K562 (cell line): ENCODE measurements around the gene FANCD2. TPM values are rescaled to one million over a fixed set of nuclear protein-coding genes. Genes with fewer than 3 reads are reported as not detected.

ENCODE experiments used
- ATF6 ChIP-seq: sonication (generic); formaldehyde crosslinking; IDR thresholded peaks from 2 replicates; pipeline ENCODE4 v1.4.0; 2020; ENCODE audit warnings: mild to moderate bottlenecking, missing genetic modification reagents
- EGR1 ChIP-seq: fragments of 450-650 bp; conservative IDR thresholded peaks from 2 replicates; pipeline ENCODE4 v1.6.1; 2017; ENCODE audit warnings: mild to moderate bottlenecking
- HDAC2 ChIP-seq: fragments of 450-650 bp; IDR thresholded peaks from 2 replicates; pipeline ENCODE4 v1.6.1; 2016; ENCODE audit warnings: mild to moderate bottlenecking
- HOMEZ ChIP-seq: fragments of 250-450 bp; sonication (Bioruptor Pico); IDR thresholded peaks from 2 replicates; pipeline ENCODE4 v1.4.0; 2020; ENCODE audit warnings: mild to moderate bottlenecking, moderate library complexity
- HSF4 ChIP-seq: fragments of 250-450 bp; sonication (Bioruptor Pico); IDR thresholded peaks from 2 replicates; pipeline ENCODE4 v2.1.2; 2022; ENCODE audit warnings: mild to moderate bottlenecking, moderate library complexity, borderline replicate concordance
- KLF16 ChIP-seq: IDR thresholded peaks from 2 replicates; pipeline ENCODE4 v1.6.1; 2016; ENCODE audit warnings: antibody characterized with exemption
- LARP7 ChIP-seq: fragments of 450-650 bp; IDR thresholded peaks from 2 replicates; pipeline ENCODE4 v1.6.1; 2016
- MAX ChIP-seq: sonication (generic); formaldehyde crosslinking; IDR thresholded peaks from 2 replicates; pipeline ENCODE4 v1.9.0; 2022; ENCODE audit warnings: mild to moderate bottlenecking, missing genetic modification reagents
- MITF ChIP-seq: IDR thresholded peaks from 2 replicates; pipeline ENCODE4 v1.6.1; 2014; ENCODE audit warnings: antibody characterized with exemption
- RBM14 ChIP-seq: fragments of 200-400 bp; formaldehyde crosslinking; IDR thresholded peaks from 2 replicates; pipeline ENCODE4 v1.6.1; 2018; ENCODE audit warnings: low read depth, mild to moderate bottlenecking, low read length, moderate library complexity, borderline replicate concordance; ENCODE audit not compliant: insufficient read depth
- RUNX1 ChIP-seq: sonication (generic); IDR thresholded peaks from 2 replicates; pipeline ENCODE4 v1.6.1; 2016; ENCODE audit warnings: antibody characterized with exemption, low read depth
- SOX6 ChIP-seq: fragments of 450-650 bp; IDR thresholded peaks from 2 replicates; pipeline ENCODE4 v1.6.1; 2014; ENCODE audit warnings: mild to moderate bottlenecking
- ZNF140 ChIP-seq: fragments of 250-450 bp; sonication (Bioruptor Pico); IDR thresholded peaks from 2 replicates; pipeline ENCODE4 v1.8.0; 2021; ENCODE audit warnings: moderate library complexity, mild to moderate bottlenecking, inconsistent platforms
- ZNF347 ChIP-seq: fragments of 450-650 bp; formaldehyde crosslinking; IDR thresholded peaks from 2 replicates; pipeline ENCODE4 v1.4.0; 2020; ENCODE audit warnings: low read depth, mild to moderate bottlenecking, moderate library complexity
- ZNF395 ChIP-seq: fragments of 200-800 bp; sonication (Bioruptor generic); IDR thresholded peaks from 2 replicates; pipeline ENCODE4 v1.6.1; 2017; ENCODE audit warnings: missing genetic modification characterization, missing compliant biosample characterization
- ZNF586 ChIP-seq: fragments of 450-650 bp; formaldehyde crosslinking; conservative IDR thresholded peaks from 2 replicates; pipeline ENCODE4 v1.4.0; 2020; ENCODE audit warnings: mild to moderate bottlenecking, moderate library complexity
- ZNF696 ChIP-seq: fragments of 250-450 bp; sonication (Bioruptor Pico); conservative IDR thresholded peaks from 2 replicates; pipeline ENCODE4 v1.4.0; 2020; ENCODE audit warnings: mild to moderate bottlenecking, moderate library complexity
- ZNF76 ChIP-seq: fragments of 250-450 bp; sonication (Bioruptor Pico); IDR thresholded peaks from 2 replicates; pipeline ENCODE4 v1.4.0; 2020; ENCODE audit warnings: mild to moderate bottlenecking, moderate library complexity, borderline replicate concordance
- polyA plus RNA-seq, 8 experiments: library from polyadenylated mRNA; depleted of rRNA in 4 of 8; stranded (reverse) in 5 of 8; unstranded in 3 of 8; fragments of >200 nt; fragmentation: Nextera tagmentation in 2 of 8; fragmentation: Illumina TruSeq in 1 of 8; extraction: Ambion mirVana in 2 of 8; extraction: Trizol in 1 of 8; gene quantifications; 2 replicates each; pipeline versions ENCODE4 v1.2.1 to v1.2.3, GENCODE V29; 2011 to 2014; ENCODE audit warnings: inconsistent platforms in 1 of 8, missing spikeins in 1 of 8
- total RNA-seq, 7 experiments: library from RNA; depleted of rRNA in 6 of 7; stranded (reverse); fragments of >200 nt in 6 of 7; fragmentation: Illumina TruSeq in 2 of 7; extraction: Trizol in 2 of 7; gene quantifications; 2 replicates each; pipeline versions ENCODE4 v1.2.1 to v1.2.3, GENCODE V29; 2011 to 2021; ENCODE audit warnings: low replicate concordance in 1 of 7

FANCD2 gene
- total and polyA plus RNA-seq, 9 of the 15 experiments (the other 6 are each of a cell fraction or from before 2014, with no cell fraction given) = 59.4 to 137 (median 96.1) TPM

GRCh38 chr3:9978710-9979305 lies 47.4 kb upstream of the FANCD2 start (continued):
- TF ChIP-seq ATF6 = no peak
- TF ChIP-seq ZNF586 (CRISPR knock-in tag) = no peak
- no peak for TF ChIP-seq ZNF76 (CRISPR knock-in tag)
- no peak for TF ChIP-seq ZNF696 (CRISPR knock-in tag)
- TF ChIP-seq HSF4 (CRISPR knock-in tag) = no peak
- TF ChIP-seq KLF16 = peak; percentile 89; the same call in 1 of the 2 replicates
- TF ChIP-seq EGR1 = no peak
- TF ChIP-seq RBM14 = no peak
- TF ChIP-seq ZNF347 (CRISPR knock-in tag) = no peak
- TF ChIP-seq MITF = no peak; the same call in 1 of the 2 replicates
- no peak for TF ChIP-seq HOMEZ (CRISPR knock-in tag)
- TF ChIP-seq LARP7 = 0 out of 2 replicates have a peak, but pooled peaks have one; percentile 72
- TF ChIP-seq MAX = peak; percentile 39; the same call in 1 of the 2 replicates
- no peak for TF ChIP-seq ZNF140
- no peak for TF ChIP-seq RUNX1
- TF ChIP-seq HDAC2 = peak; percentile 20
- TF ChIP-seq SOX6 = peak; percentile 87
- TF ChIP-seq ZNF395 (CRISPR knock-in tag) = peak; percentile 72; the same call in 1 of the 2 replicates
